Measurements from ENCODE around the gene BRD7. TPM values are rescaled to one million over a fixed set of nuclear protein-coding genes. Genes with fewer than 3 reads are reported as not detected.

Gene BRD7
- total RNA-seq, 4 donors from 2014 or later: 38.3 to 55.9 (median 48.8) TPM

- no peak for ATAC-seq
- intact Hi-C loops (cut with DNase I; ENCODE audit: low total_unique reads): no loop called here
- Histone ChIP-seq H3K27ac (no peak overlapping the region), H3K4me1 (no peaks in the 10 kb centered on the region), H3K9me3 (no peaks in the 10 kb centered on the region), H3K36me3 (no peaks in the 10 kb centered on the region), H3K27me3 (no peaks in the 10 kb centered on the region), H3K4me3 (no peak overlapping the region)
- TF ChIP-seq POLR2A (IDR thresholded peaks at IDR 0.05): no peak
- TF ChIP-seq CTCF (IDR thresholded peaks at IDR 0.05 in 4 of 5, conservative IDR thresholded peaks at IDR 0.05 in 1 of 5): no peak
- DNase-seq: no peak
- in situ Hi-C loops (cut with MboI; ENCODE audit: low sequenced_read_pairs in 4 of 4): loop anchor here in 1 of 4 donors (25.0 kb wide), 1 partner anchor 415 kb away; no protein-coding TSS in a partner anchor
These were observed 28.2 kb upstream of the BRD7 start for GRCh38 chr16:50396761-50397535.

GRCh38 chr16:50395763-50396710 lies 27.2 kb upstream of the BRD7 start:
- Histone ChIP-seq H3K4me3 (no peak overlapping the region), H3K9me3 (no peaks in the 10 kb centered on the region), H3K27ac (no peak overlapping the region), H3K4me1 (no peaks in the 10 kb centered on the region), H3K36me3 (no peaks in the 10 kb centered on the region), H3K27me3 (no peaks in the 10 kb centered on the region)
- intact Hi-C loops (cut with DNase I; ENCODE audit: low total_unique reads) (no loop called here), in situ Hi-C loops (cut with MboI; ENCODE audit: low sequenced_read_pairs in 4 of 4) (loop anchor here in 1 of 4 donors (25.0 kb wide), 1 partner anchor 416 kb away; no protein-coding TSS in a partner anchor)
- no peak for ATAC-seq
- TF ChIP-seq POLR2A (IDR thresholded peaks at IDR 0.05): no peak
- no peak for TF ChIP-seq CTCF (IDR thresholded peaks at IDR 0.05 in 4 of 5, conservative IDR thresholded peaks at IDR 0.05 in 1 of 5)
- no peak for DNase-seq

GRCh38 chr16:50393858-50394802 lies 25.3 kb upstream of the BRD7 start:
- intact Hi-C loops (cut with DNase I; ENCODE audit: low total_unique reads): no loop called here
- DNase-seq: no peak
- Histone ChIP-seq H3K4me1 (no peaks in the 10 kb centered on the region), H3K4me3 (no peak overlapping the region), H3K27ac (no peak overlapping the region), H3K27me3 (no peaks in the 10 kb centered on the region), H3K36me3 (no peaks in the 10 kb centered on the region), H3K9me3 (no peaks in the 10 kb centered on the region)
- TF ChIP-seq POLR2A (IDR thresholded peaks at IDR 0.05): no peak
- no peak for TF ChIP-seq CTCF (IDR thresholded peaks at IDR 0.05 in 4 of 5, conservative IDR thresholded peaks at IDR 0.05 in 1 of 5)
- no peak for ATAC-seq
- in situ Hi-C loops (cut with MboI; ENCODE audit: low sequenced_read_pairs in 4 of 4): loop anchor here in 1 of 4 donors (25.0 kb wide), 1 partner anchor 418 kb away; no protein-coding TSS in a partner anchor

- DNase-seq: no peak
- intact Hi-C loops (cut with DNase I; ENCODE audit: low total_unique reads): no loop called here
- ATAC-seq: no peak
- no peak for TF ChIP-seq CTCF (IDR thresholded peaks at IDR 0.05 in 4 of 5, conservative IDR thresholded peaks at IDR 0.05 in 1 of 5)
- TF ChIP-seq POLR2A (IDR thresholded peaks at IDR 0.05): no peak
- Histone ChIP-seq H3K36me3 (no peaks in the 10 kb centered on the region), H3K27ac (no peak overlapping the region), H3K9me3 (no peaks in the 10 kb centered on the region), H3K4me3 (no peak overlapping the region), H3K4me1 (no peaks in the 10 kb centered on the region), H3K27me3 (no peaks in the 10 kb centered on the region)
- in situ Hi-C loops (cut with MboI; ENCODE audit: low sequenced_read_pairs in 4 of 4): loop anchor here in 1 of 4 donors (25.0 kb wide), 1 partner anchor 419 kb away; no protein-coding TSS in a partner anchor
These were observed 24.6 kb upstream of the BRD7 start for GRCh38 chr16:50393416-50393815.

Measured in gastrocnemius medialis (tissue), 4 donors.